GM06990 (cell line): ENCODE data around the gene WNK2.

Source experiments
- DNase-seq: peaks from one replicate; pipeline ENCODE4 v3.0.0-alpha.2; 2011; ENCODE audit not compliant: insufficient read length; ENCODE audit errors: extremely low read depth
- H3K27me3 ChIP-seq: replicated peaks from 2 replicates; pipeline ENCODE4 v1.6.0; 2011; ENCODE audit warnings: low read length; ENCODE audit not compliant: control insufficient read depth, insufficient read depth
- H3K36me3 ChIP-seq: 2 replicates; pipeline ENCODE4 v1.5.1; 2011; ENCODE audit warnings: low read length; ENCODE audit not compliant: control insufficient read depth, insufficient read depth
- H3K4me3 ChIP-seq: replicated peaks from 2 replicates; pipeline ENCODE4 v1.5.1; 2011; ENCODE audit warnings: low read depth, mild to moderate bottlenecking, control low read depth, low read length
- CTCF ChIP-seq: IDR thresholded peaks from 2 replicates; pipeline ENCODE4 v1.5.1; 2011; ENCODE audit warnings: low read length, control low read depth, mild to moderate bottlenecking, inconsistent platforms; ENCODE audit not compliant: insufficient read depth, poor library complexity, severe bottlenecking

Gene WNK2

DNA sequence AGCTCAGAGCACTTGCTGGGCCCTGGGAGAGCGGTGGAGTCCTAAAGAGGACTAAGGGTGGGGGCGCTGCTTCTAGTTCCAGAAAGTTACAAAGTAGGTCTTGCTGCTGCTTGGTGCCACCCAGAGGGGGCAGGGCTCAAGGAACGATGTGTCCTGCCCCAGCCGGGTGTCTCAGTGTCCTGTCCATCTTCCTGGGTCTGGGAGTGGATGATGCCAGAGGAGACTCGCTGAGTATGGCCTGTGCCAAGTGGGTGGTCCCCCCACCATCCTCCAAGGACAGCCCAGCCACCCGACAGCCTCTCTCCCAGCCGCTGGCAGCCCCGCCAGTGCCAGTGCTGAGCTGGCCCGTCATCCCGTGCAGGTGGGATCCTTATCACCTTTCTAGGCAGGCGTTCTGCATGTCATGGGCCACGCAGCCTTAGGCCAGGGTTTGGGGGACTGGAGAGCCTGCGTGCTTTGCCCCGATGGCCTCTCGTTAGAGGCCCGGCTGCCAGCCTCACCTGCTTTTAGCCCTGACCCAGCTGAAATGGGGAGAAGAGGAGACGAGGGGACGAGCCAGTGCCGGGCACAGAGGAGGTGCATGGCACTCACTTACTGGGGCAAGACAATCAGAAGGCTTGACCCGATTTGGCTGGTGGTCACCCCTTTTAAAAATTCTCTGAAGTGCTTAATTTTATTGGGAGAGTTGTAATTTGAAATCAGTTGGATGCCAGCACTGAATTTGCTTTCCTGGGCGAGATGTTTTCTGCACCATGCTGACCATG, 5.6 kb downstream of the WNK2 start:
- H3K4me3 ChIP-seq = no peak overlapping the region
- no peaks in the 10 kb centered on the region; the same call in none of the 2 replicates for H3K27me3 ChIP-seq

GRCh38 chr9:93190133-93190525, 6.2 kb downstream of the WNK2 start:
- Histone ChIP-seq H3K27me3 (no peaks in the 10 kb centered on the region; the same call in none of the 2 replicates), H3K4me3 (no peak overlapping the region), H3K36me3 (no peaks in the 10 kb centered on the region)
- no peak for DNase-seq
- no peak for TF ChIP-seq CTCF

More for the DNA sequence above, 5.6 kb downstream of the WNK2 start:
- no peak for DNase-seq
- no peak for TF ChIP-seq CTCF
- no peaks in the 10 kb centered on the region for H3K36me3 ChIP-seq

DNA sequence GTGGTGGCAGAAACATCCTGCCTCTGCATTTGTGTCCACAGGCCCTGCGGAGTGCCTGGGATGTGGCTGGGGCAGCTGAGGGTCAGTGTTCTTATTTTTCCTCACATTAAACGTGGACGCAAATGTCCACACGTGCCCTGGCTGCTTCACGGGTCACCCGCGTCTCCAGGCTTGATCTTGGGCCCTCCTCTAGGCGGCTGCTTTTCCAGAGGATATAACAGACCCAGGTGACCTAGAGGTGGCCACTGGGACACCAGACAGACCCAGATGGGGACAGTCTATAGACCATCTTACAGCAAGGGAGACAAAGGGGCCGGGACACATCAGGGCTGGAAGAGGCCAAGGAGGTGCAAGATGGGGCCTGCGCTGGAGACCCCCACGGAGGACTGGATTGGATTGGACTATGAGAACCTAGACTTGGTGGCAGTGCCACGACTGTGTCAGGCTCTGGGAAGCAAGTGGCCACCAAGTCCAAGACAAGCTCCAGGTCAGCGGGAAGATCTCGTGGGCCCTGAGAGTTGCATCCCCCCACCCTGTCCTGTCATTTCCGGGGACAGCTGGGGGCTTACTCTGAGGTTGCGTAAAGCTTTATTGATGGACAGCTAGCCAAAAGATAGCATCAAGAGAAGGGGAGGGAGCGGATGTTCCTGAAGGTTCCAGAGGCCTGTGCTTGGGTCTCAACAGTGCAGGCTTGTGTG, 6.9 kb downstream of the WNK2 start:
- no peak for TF ChIP-seq CTCF
- DNase-seq = no peak
- Histone ChIP-seq H3K4me3 (no peak overlapping the region), H3K36me3 (no peaks in the 10 kb centered on the region), H3K27me3 (no peaks in the 10 kb centered on the region; the same call in none of the 2 replicates)

GRCh38 chr9:93191354-93191660, 7.4 kb downstream of the WNK2 start:
- DNase-seq = no peak
- H3K4me3 ChIP-seq = no peak overlapping the region
- H3K36me3 ChIP-seq = no peaks in the 10 kb centered on the region
- TF ChIP-seq CTCF = no peak
- no peaks in the 10 kb centered on the region; the same call in none of the 2 replicates for H3K27me3 ChIP-seq

DNA sequence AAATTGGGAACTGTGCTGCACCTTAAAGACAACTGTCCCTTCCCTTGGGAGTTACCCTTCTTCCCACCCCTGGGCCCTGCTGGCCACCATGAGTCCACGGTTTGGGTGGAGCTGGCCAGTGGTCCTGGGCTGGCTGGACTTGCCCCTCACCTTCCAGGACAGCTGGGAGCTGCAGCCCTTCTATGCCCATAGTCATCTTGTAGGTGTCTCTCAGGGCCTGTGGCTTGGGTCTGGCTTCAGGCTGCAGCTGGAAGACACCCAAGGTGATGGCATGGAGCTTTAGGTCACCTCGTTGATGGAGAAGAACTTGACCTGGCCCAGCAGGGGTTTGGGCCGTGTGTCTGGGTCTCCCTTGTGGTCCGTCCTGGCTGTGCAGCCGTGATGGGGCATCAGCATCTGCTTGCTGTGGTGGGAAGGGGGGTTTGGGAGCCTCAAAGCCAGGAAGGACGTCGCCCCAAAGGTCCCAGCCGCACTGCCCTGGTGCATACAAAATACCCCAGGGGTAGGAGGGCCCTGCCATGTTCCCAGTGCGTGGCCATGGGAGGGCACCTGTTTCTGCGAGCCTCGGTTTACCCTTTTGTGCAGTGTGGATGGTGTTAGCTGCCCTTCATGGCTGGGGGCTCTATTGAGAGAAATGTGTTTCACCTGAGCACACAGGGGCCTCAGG, 8.9 kb downstream of the WNK2 start:
- no peak overlapping the region for H3K4me3 ChIP-seq
- H3K27me3 ChIP-seq = no peaks in the 10 kb centered on the region; the same call in none of the 2 replicates
- no peak for DNase-seq
- H3K36me3 ChIP-seq = no peaks in the 10 kb centered on the region
- no peak for TF ChIP-seq CTCF
